A549 (cell line): ENCODE measurements around the gene SULT1C4. TPM values are rescaled to one million over a fixed set of nuclear protein-coding genes. Genes with fewer than 3 reads are reported as not detected.

Experiments
- ATAC-seq, 2 experiments: fragments of 200-7000 bp in 1 of 2; fragments of >200 bp in 1 of 2; cut with Nextera tagmentation in 1 of 2; cut with Tn5 transposase in 1 of 2; 3 replicates each; pipeline versions ENCODE4 v1.8.0 to v1.9.1; 2018 to 2020; ENCODE audit warnings: mild to moderate bottlenecking in 1 of 2, moderate library complexity in 1 of 2
- CTCF ChIA-PET: fragments of 300-600 bp; sonication (Branson Sonifier 250); formaldehyde crosslinking; extraction: SDS; loops from one replicate; lab custom pipeline; 2021; ENCODE audit warnings: antibody characterized with exemption, inconsistent platforms; lab: Yijun Ruan, JAX
- POLR2A ChIA-PET: fragments of 350-600 bp; formaldehyde crosslinking; extraction: SDS; loops from one replicate; lab custom pipeline; 2021; ENCODE audit warnings: antibody characterized with exemption, inconsistent platforms; lab: Yijun Ruan, JAX
- DNase-seq, 2 experiments: peaks; one replicate each; pipeline versions ENCODE4 v3.0.0 to v3.0.0-alpha.2; 2011 to 2016; ENCODE audit warnings: low read depth in 1 of 2, low spot score in 1 of 2
- FAIRE-seq: peaks from 2 replicates; lab custom pipeline; 2011; peaks lifted over from hg19 to GRCh38; lab: Jason Lieb, UNC
- H3K27ac ChIP-seq, 2 experiments: fragments of >200 bp; sonication (Bioruptor Twin); formaldehyde crosslinking; 3 replicates each; pipeline ENCODE4 v1.5.1; 2016 to 2017
- H3K4me1 ChIP-seq: fragments of >200 bp; sonication (Bioruptor Twin); formaldehyde crosslinking; 3 replicates; pipeline ENCODE4 v1.6.1; 2016
- H3K4me2 ChIP-seq: fragments of >200 bp; sonication (Bioruptor Twin); formaldehyde crosslinking; 3 replicates; pipeline ENCODE4 v1.6.1; 2016
- H3K4me3 ChIP-seq: fragments of >200 bp; sonication (Bioruptor Twin); formaldehyde crosslinking; 3 replicates; pipeline ENCODE4 v1.5.1; 2016
- H3K9me3 ChIP-seq: fragments of >200 bp; sonication (Bioruptor Twin); formaldehyde crosslinking; 3 replicates; pipeline ENCODE4 v1.6.1; 2016
- BHLHE40 ChIP-seq: IDR thresholded peaks from 2 replicates; pipeline ENCODE4 v1.6.1; 2012; ENCODE audit warnings: low read depth, low read length, inconsistent platforms
- CBX8 ChIP-seq: fragments of 200-600 bp; sonication (generic); IDR thresholded peaks from 2 replicates; pipeline ENCODE4 v1.6.1; 2016
- EHF ChIP-seq: fragments of 250-450 bp; sonication (Bioruptor Pico); IDR thresholded peaks from 2 replicates; pipeline ENCODE4 v1.5.0; 2020; ENCODE audit warnings: mild to moderate bottlenecking
- EHMT2 ChIP-seq: fragments of 200-600 bp; sonication (generic); IDR thresholded peaks from 2 replicates; pipeline ENCODE4 v1.6.1; 2016; ENCODE audit warnings: antibody characterized with exemption, low read depth, mild to moderate bottlenecking, moderate library complexity
- ESRRA ChIP-seq: fragments of 150-350 bp; IDR thresholded peaks from 2 replicates; pipeline ENCODE4 v1.6.1; 2014; ENCODE audit warnings: mild to moderate bottlenecking, low read length, borderline replicate concordance
- HOXB13 ChIP-seq: fragments of 250-450 bp; sonication (Bioruptor Pico); IDR thresholded peaks from 2 replicates; pipeline ENCODE4 v1.5.0; 2020; ENCODE audit warnings: low read depth, mild to moderate bottlenecking, moderate library complexity
- NR3C1 ChIP-seq: fragments of >200 bp; sonication (Bioruptor Twin); formaldehyde crosslinking; IDR thresholded peaks from 3 replicates; pipeline ENCODE4 v1.6.1; 2017
- POLR2AphosphoS2 ChIP-seq: conservative IDR thresholded peaks from 2 replicates; pipeline ENCODE4 v1.6.1; 2012; ENCODE audit warnings: low read length, improper control_type of control experiment, inconsistent platforms
- RARB ChIP-seq: fragments of 250-450 bp; sonication (Bioruptor Pico); IDR thresholded peaks from 2 replicates; pipeline ENCODE4 v1.8.0; 2021; ENCODE audit warnings: mild to moderate bottlenecking, moderate library complexity
- RFX5 ChIP-seq: fragments of 450-650 bp; IDR thresholded peaks from 2 replicates; pipeline ENCODE4 v1.7.1; 2014; ENCODE audit warnings: antibody characterized with exemption, mild to moderate bottlenecking, moderate library complexity
- RNF2 ChIP-seq: fragments of 200-600 bp; sonication (generic); IDR thresholded peaks from 2 replicates; pipeline ENCODE4 v1.6.1; 2016; ENCODE audit warnings: low read depth, mild to moderate bottlenecking, antibody characterized with exemption, moderate library complexity, borderline replicate concordance
- SMC3 ChIP-seq: fragments of >200 bp; sonication (Bioruptor Twin); formaldehyde crosslinking; IDR thresholded peaks from 3 replicates; pipeline ENCODE4 v1.6.1; 2018; ENCODE audit warnings: inconsistent platforms
- WGBS: methylation state at CpG from one replicate; pipeline ENCODE4 v1.1.6; 2017; ENCODE audit errors: missing lambda C conversion rate; 5-methylcytosine and 5-hydroxymethylcytosine counted together
- polyA minus RNA-seq: library from RNA; depleted of rRNA, polyadenylated mRNA; stranded (reverse); fragments of >200 nt; gene quantifications from 2 replicates; pipeline ENCODE4 v1.2.3, GENCODE V29; 2011; rRNA and poly(A)+ RNA removed
- polyA plus RNA-seq, 4 experiments: library from polyadenylated mRNA; depleted of rRNA in 3 of 4; stranded (reverse); fragments of >200 nt; fragmentation: RNase III in 1 of 4; extraction: RNeasy Plus Mini Kit Qiagen cat#74134 plus additional on column Dnase treatment in 1 of 4; gene quantifications; 2 replicates in 3 of 4; 3 replicates in 1 of 4; pipeline ENCODE4 v1.2.3, GENCODE V29; 2011 to 2017
- TF ChIP-seq, protein P1 (sequence below): IDR thresholded peaks from 2 replicates; pipeline ENCODE4 v1.6.1; 2012; ENCODE audit warnings: low read depth, borderline replicate concordance
- TF ChIP-seq, protein P2 (sequence below): fragments of 450-650 bp; IDR thresholded peaks from 2 replicates; pipeline ENCODE4 v1.6.1; 2014; ENCODE audit warnings: antibody characterized with exemption
- TF ChIP-seq, protein P3 (sequence below): fragments of 150-350 bp; IDR thresholded peaks from 2 replicates; pipeline ENCODE4 v1.6.1; 2014; ENCODE audit warnings: low read depth, mild to moderate bottlenecking, low read length

The SULT1C4 gene
- polyA plus RNA-seq (2011; rRNA removed) (0.05 TPM in 2 replicates), polyA plus RNA-seq (2017; fragmentation: RNase III; extraction: RNeasy Plus Mini Kit Qiagen cat#74134 plus additional on column Dnase treatment) (not detected in 3 replicates), polyA minus RNA-seq (0.15 TPM in 1 of 2 replicates, not detected in the other)
- polyA plus RNA-seq (2012; cell fraction: cytosol; rRNA removed) = not detected in 2 replicates
- polyA plus RNA-seq (2012; cell fraction: nucleus; rRNA removed) = 0.07 TPM in 1 of 2 replicates, not detected in the other

DNA sequence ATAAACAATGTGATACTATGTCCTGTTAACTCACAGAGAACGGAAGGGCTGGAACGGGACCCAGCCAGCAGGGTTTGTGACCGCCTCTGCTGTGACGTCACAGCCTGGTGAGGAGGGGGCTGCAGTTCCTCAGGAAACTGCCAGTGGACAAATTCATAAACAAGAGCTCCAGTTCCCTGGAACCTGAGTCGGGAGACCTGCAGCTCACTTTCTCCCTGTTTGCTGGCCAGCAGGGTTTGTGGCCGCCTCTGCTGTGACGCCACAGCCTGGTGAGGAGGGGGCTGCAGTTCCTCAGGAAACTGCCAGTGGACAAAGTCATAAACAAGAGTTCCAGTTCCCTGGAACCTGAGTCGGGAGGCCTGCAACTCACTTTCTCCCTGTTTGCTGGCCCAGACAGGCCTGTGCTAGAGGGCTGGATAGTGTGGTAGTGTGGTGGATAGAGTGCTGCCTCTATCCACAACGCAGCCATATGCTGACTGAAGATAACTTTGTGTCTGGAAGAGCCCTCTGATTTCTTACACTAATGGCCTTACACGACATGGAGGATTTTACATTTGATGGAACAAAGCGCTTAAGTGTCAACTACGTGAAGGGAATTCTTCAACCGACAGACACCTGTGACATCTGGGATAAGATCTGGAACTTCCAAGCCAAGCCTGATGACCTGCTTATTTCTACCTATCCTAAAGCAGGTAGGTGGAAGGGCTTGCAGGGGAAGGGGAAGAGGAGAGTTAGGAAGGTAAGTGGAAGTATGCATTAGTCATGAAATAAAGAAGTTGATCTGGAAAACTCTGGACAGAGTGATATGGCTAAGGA lies at the start of gene SULT1C4:
Gene SULT1C4, plus strand, starts transcription at position 140 of the 816 bp plus-strand sequence. Its CDS starts 384 bp downstream, at position 524.
- ATAC-seq = no peak; a peak in 2 of 6 replicates
- no peak for TF ChIP-seq RFX5
- TF ChIP-seq, all 56 proteins: peak for 0
- FAIRE-seq (no peak), DNase-seq (no peak)
- ChIA-PET POLR2A (no interaction called here), CTCF (interaction anchor here (0.9 kb wide), 1 partner anchor 258 kb away, joined by 3 read pairs; no protein-coding TSS in a partner anchor)
- H3K9me3 ChIP-seq = no peaks in the 10 kb centered on the region
- 86% methylated on average over 13 of the region's 13 CpGs for WGBS
- 0 out of 3 replicates have a peak within 1 kb of the TSS, but pooled peaks have one; percentile 2 for H3K4me2 ChIP-seq
- H3K27ac ChIP-seq = peak within 1 kb of the TSS in 1 of 2 experiments; percentile 49; a peak in 3 of 6 replicates
- peaks cover 19% of the 10 kb centered on the region for H3K4me1 ChIP-seq
- H3K4me3 ChIP-seq = no peak within 1 kb of the TSS

DNA sequence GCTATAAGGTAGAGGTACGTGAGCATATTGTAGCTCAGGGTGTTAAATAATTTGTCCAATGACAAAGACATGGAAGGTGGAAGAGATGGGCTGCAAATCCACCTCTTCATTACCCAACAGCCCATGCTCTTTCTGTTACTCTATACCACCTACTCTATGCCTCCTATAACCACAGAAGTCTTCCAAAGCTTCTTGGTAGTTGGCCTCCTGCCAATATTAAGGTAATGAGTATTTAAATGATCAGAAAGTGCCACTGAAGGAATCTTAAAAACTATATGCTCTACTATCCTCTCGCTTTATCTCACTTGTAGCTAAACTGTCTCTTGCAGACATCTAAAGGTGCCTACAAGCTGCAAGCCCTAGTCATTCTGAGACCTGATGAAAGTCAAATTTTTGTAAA lies 48.0 kb upstream of the SULT1C4 start:
- Histone ChIP-seq H3K27ac (no peak overlapping the region), H3K9me3 (no peaks in the 10 kb centered on the region), H3K4me3 (no peak overlapping the region), H3K4me1 (peaks cover 10% of the 10 kb centered on the region), H3K4me2 (no peak overlapping the region)
- ATAC-seq (no peak), FAIRE-seq (no peak), DNase-seq (no peak)
- TF ChIP-seq ESRRA = no peak
- no peak for TF ChIP-seq SMC3
- TF ChIP-seq NR3C1 = no peak
- no peak for TF ChIP-seq CBX8
- TF ChIP-seq POLR2AphosphoS2 = no peak
- TF ChIP-seq, protein P1, sequence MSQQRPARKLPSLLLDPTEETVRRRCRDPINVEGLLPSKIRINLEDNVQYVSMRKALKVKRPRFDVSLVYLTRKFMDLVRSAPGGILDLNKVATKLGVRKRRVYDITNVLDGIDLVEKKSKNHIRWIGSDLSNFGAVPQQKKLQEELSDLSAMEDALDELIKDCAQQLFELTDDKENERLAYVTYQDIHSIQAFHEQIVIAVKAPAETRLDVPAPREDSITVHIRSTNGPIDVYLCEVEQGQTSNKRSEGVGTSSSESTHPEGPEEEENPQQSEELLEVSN = no peak
- POLR2A ChIA-PET = no interaction called here
- CTCF ChIA-PET = interaction anchor here (1.3 kb wide), 1 partner anchor 306 kb away, joined by 3 read pairs; no protein-coding TSS in a partner anchor
- WGBS = 86% methylated on average over 2 of the region's 2 CpGs

DNA sequence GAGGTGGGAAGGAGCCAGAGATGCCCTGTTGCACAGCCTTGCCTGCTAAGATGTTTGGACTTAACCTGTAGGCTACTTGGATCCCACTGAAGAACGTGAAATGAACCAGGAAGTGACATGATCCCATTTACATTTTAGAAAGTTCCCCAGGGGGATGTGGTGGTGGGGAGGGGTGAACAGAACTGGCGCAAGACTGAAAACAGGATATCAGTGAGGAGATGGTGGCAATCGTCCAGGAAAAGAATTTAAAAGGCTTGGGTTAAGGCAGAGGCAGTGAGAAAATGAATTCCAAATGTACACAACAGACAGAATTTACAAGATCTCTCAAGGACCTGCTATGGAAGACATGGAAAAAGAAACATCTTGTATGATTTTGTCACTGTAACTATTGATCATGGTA lies 46.8 kb upstream of the SULT1C4 start:
- ChIA-PET CTCF (no interaction called here), POLR2A (no interaction called here)
- TF ChIP-seq EHMT2 (no peak), EHF (no peak), BHLHE40 (no peak), RARB (CRISPR knock-in tag) (no peak)
- TF ChIP-seq, protein P1 = no peak
- TF ChIP-seq, protein P2, sequence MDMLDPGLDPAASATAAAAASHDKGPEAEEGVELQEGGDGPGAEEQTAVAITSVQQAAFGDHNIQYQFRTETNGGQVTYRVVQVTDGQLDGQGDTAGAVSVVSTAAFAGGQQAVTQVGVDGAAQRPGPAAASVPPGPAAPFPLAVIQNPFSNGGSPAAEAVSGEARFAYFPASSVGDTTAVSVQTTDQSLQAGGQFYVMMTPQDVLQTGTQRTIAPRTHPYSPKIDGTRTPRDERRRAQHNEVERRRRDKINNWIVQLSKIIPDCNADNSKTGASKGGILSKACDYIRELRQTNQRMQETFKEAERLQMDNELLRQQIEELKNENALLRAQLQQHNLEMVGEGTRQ = no peak
- TF ChIP-seq, protein P3, sequence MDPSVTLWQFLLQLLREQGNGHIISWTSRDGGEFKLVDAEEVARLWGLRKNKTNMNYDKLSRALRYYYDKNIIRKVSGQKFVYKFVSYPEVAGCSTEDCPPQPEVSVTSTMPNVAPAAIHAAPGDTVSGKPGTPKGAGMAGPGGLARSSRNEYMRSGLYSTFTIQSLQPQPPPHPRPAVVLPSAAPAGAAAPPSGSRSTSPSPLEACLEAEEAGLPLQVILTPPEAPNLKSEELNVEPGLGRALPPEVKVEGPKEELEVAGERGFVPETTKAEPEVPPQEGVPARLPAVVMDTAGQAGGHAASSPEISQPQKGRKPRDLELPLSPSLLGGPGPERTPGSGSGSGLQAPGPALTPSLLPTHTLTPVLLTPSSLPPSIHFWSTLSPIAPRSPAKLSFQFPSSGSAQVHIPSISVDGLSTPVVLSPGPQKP = no peak
- no peak overlapping the region for H3K27ac ChIP-seq
- no peak overlapping the region for H3K4me2 ChIP-seq
- no peak overlapping the region for H3K4me3 ChIP-seq
- H3K9me3 ChIP-seq = no peaks in the 10 kb centered on the region
- WGBS = 79% methylated on average over 3 of the region's 3 CpGs
- FAIRE-seq (no peak), DNase-seq (no peak), ATAC-seq (no peak)
- no peaks in the 10 kb centered on the region for H3K4me1 ChIP-seq

DNA sequence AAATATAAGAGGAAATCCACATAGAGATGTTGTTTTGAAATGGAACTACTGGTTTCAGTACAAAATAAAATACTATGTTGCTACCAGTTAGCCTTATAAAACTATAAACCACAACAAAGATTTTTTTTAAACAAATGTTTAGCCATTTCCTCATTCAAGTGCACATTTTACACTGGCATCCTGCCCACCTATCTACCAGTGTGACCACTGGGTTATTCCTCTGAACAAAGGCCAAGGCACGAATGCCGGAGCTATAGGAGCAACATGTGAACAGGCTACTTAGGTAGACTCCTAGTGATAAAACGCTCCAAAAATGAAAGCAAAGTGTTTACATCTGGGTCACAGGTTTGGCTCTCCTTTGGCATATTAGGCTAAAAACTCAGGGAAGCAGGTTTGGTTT lies 31.8 kb upstream of the SULT1C4 start:
- Histone ChIP-seq H3K4me3 (no peak overlapping the region), H3K4me1 (peaks cover 7% of the 10 kb centered on the region), H3K9me3 (no peaks in the 10 kb centered on the region), H3K4me2 (no peak overlapping the region), H3K27ac (no peak overlapping the region)
- CTCF ChIA-PET = interaction anchor here (0.5 to 5.6 kb wide), 4 partner anchors 72 to 315 kb away, joined by 3 to 30 read pairs (median 6); no protein-coding TSS in a partner anchor
- FAIRE-seq (no peak), DNase-seq (no peak), ATAC-seq (no peak)
- TF ChIP-seq RNF2 (no peak), HOXB13 (CRISPR knock-in tag) (no peak)
- TF ChIP-seq, protein P3 = no peak
- 88% methylated on average over 3 of the region's 3 CpGs for WGBS
- POLR2A ChIA-PET = no interaction called here
